NOMO-1 treated with dmso at 0.1 percent for 144 hours (cell line): ENCODE results near the gene COQ3.

ENCODE experiments used
- DNase-seq: peaks from one replicate; lab custom pipeline; 2025; ENCODE audit not compliant: unreplicated experiment; lab: John Stamatoyannopoulos, UW

COQ3 gene

GRCh38 chr6:99334526-99335127, 59.4 kb downstream of the COQ3 start:
- no peak for DNase-seq

- no peak for DNase-seq
Measured at GRCh38 chr6:99333068-99333467, 60.9 kb downstream of the COQ3 start.

- no peak for DNase-seq
Measured at GRCh38 chr6:99331531-99331930, 62.5 kb downstream of the COQ3 start.

- peak; percentile 45 for DNase-seq
Measured at GRCh38 chr6:99330159-99330558, 63.8 kb downstream of the COQ3 start.

GRCh38 chr6:99324996-99325395, 69.0 kb downstream of the COQ3 start:
- no peak for DNase-seq
